HG03558 (cell line): ENCODE data around the gene PAK1.

ENCODE experiments used
- ATAC-seq: cut with Tn5 transposase; IDR thresholded peaks from one replicate; pipeline ENCODE4 v1.9.1; 2021; ENCODE audit warnings: moderate number of reproducible peaks; ENCODE audit not compliant: unreplicated experiment; ENCODE audit errors: extremely low read depth

Gene PAK1

GRCh38 chr11:77441426-77441825 lies 32.5 kb downstream of the PAK1 start:
- ATAC-seq: no peak

GRCh38 chr11:77440678-77441077 lies 33.2 kb downstream of the PAK1 start:
- no peak for ATAC-seq

GRCh38 chr11:77438487-77438886 lies 35.4 kb downstream of the PAK1 start:
- no peak for ATAC-seq

GRCh38 chr11:77436969-77437368 lies 36.9 kb downstream of the PAK1 start:
- ATAC-seq: no peak

- no peak for ATAC-seq
Observed at GRCh38 chr11:77436506-77436905, 37.4 kb downstream of the PAK1 start.

GRCh38 chr11:77435972-77436371 lies 37.9 kb downstream of the PAK1 start:
- no peak for ATAC-seq

GRCh38 chr11:77431813-77432212 lies 42.1 kb downstream of the PAK1 start:
- ATAC-seq: no peak

GRCh38 chr11:77428598-77428997 lies 45.3 kb downstream of the PAK1 start:
- ATAC-seq: no peak

GRCh38 chr11:77425346-77425745 lies 48.5 kb downstream of the PAK1 start:
- no peak for ATAC-seq

GRCh38 chr11:77424644-77425043 lies 49.2 kb downstream of the PAK1 start:
- ATAC-seq: no peak

GRCh38 chr11:77423624-77424023 lies 50.3 kb downstream of the PAK1 start:
- ATAC-seq: no peak

GRCh38 chr11:77422687-77423086 lies 51.2 kb downstream of the PAK1 start:
- ATAC-seq: no peak

GRCh38 chr11:77421041-77421723 lies 52.7 kb downstream of the PAK1 start:
- ATAC-seq: no peak

- ATAC-seq: no peak
Observed at GRCh38 chr11:77418971-77419597, 54.8 kb downstream of the PAK1 start.

- ATAC-seq: no peak
Observed at GRCh38 chr11:77418155-77418970, 55.5 kb downstream of the PAK1 start.

GRCh38 chr11:77416357-77416756 lies 57.5 kb downstream of the PAK1 start:
- ATAC-seq: no peak

- no peak for ATAC-seq
Observed at GRCh38 chr11:77413850-77414460, 59.9 kb downstream of the PAK1 start.

- no peak for ATAC-seq
Observed at GRCh38 chr11:77412814-77413213, 61.1 kb downstream of the PAK1 start.

GRCh38 chr11:77411717-77412441 lies 62.0 kb downstream of the PAK1 start:
- peak; percentile 57 for ATAC-seq

- no peak for ATAC-seq
Observed at GRCh38 chr11:77411137-77411707, 62.7 kb downstream of the PAK1 start.
